ENCODE results near the gene ETNK2.

DNA sequence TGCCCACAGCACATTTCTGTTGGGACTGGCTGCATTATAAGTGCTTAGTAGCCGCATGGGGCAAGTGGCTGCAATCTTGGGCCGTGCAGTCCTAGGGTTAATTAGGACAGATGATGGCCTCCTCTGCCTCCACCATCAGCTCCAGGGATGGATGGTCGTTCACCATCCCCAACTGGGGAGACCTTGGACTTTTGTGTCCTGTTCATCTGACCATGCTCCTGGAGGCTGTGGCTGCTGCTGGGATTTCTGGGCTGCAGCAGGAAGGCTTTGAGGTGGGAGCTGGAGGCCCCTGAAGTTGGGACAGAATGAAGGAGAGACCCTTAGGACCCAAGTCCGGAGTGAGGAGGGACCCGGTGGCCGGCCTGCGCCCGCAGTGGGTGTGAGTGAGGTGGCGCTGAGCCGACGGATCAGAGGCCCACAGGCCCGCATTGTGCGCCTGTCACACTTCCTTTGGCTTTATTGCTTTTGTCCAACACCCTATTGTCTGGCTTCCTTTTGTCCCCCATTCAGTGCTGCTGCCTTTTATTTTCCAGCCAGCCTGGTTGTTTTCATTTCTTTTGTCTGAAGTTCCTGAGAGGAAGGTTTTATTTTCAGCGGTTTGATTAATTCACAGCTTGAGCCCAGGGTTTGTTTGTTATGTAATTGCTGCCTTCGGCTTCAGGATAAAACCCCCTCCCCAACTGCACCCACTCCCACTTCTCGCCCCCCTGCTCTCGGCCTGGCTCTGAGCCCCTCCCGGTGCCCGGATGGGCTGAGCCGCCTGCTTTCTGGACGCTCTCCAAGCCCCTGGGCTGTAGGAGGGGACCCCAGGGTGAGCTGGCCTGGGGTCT lies 43.3 kb downstream of the ETNK2 start:
- no peak for TF ChIP-seq TAF1 (conservative IDR thresholded peaks at IDR 0.05)
- no peak for TF ChIP-seq ZBTB33 (IDR thresholded peaks at IDR 0.05)
- TF ChIP-seq, protein P1, sequence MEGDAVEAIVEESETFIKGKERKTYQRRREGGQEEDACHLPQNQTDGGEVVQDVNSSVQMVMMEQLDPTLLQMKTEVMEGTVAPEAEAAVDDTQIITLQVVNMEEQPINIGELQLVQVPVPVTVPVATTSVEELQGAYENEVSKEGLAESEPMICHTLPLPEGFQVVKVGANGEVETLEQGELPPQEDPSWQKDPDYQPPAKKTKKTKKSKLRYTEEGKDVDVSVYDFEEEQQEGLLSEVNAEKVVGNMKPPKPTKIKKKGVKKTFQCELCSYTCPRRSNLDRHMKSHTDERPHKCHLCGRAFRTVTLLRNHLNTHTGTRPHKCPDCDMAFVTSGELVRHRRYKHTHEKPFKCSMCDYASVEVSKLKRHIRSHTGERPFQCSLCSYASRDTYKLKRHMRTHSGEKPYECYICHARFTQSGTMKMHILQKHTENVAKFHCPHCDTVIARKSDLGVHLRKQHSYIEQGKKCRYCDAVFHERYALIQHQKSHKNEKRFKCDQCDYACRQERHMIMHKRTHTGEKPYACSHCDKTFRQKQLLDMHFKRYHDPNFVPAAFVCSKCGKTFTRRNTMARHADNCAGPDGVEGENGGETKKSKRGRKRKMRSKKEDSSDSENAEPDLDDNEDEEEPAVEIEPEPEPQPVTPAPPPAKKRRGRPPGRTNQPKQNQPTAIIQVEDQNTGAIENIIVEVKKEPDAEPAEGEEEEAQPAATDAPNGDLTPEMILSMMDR (IDR thresholded peaks at IDR 0.05; ENCODE audit: low read depth, low read length, missing input control): no peak
- TF ChIP-seq GABPA (IDR thresholded peaks at IDR 0.05 in 1 of 2, conservative IDR thresholded peaks at IDR 0.05 in 1 of 2): no peak
- TF ChIP-seq REST (IDR thresholded peaks at IDR 0.05): no peak
- TF ChIP-seq FOXA1 (IDR thresholded peaks at IDR 0.05): no peak
- no peak for TF ChIP-seq SP1 (IDR thresholded peaks at IDR 0.05)
- TF ChIP-seq, protein P2, sequence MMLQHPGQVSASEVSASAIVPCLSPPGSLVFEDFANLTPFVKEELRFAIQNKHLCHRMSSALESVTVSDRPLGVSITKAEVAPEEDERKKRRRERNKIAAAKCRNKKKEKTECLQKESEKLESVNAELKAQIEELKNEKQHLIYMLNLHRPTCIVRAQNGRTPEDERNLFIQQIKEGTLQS (IDR thresholded peaks at IDR 0.05): no peak
- TF ChIP-seq HNF4G (IDR thresholded peaks at IDR 0.05): no peak
- no peak for TF ChIP-seq YY1 (IDR thresholded peaks at IDR 0.05)
- no peak for TF ChIP-seq JUND (IDR thresholded peaks at IDR 0.05)
- TF ChIP-seq, protein P3, sequence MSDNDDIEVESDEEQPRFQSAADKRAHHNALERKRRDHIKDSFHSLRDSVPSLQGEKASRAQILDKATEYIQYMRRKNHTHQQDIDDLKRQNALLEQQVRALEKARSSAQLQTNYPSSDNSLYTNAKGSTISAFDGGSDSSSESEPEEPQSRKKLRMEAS (IDR thresholded peaks at IDR 0.05): no peak
- no peak for TF ChIP-seq RAD21 (IDR thresholded peaks at IDR 0.05)
- TF ChIP-seq FOXA2 (IDR thresholded peaks at IDR 0.05): no peak
